Natural killer cell (primary cell): ENCODE data around the gene COL11A2. TPM values are rescaled to one million over a fixed set of nuclear protein-coding genes. Genes with fewer than 3 reads are reported as not detected.

Source experiments
- ATAC-seq, 3 donors: fragments of 150-1000 bp in 2 of 3; fragments of 200-7000 bp in 1 of 3; cut with Tn5 transposase; 1 replicate in 1 of 3; 2 replicates in 2 of 3; pipeline ENCODE4 v1.10.0; 2021; ENCODE audit warnings: mild to moderate bottlenecking in 2 of 3, moderate library complexity in 2 of 3
- DNase-seq, 2 donors: peaks; one replicate each; pipeline versions ENCODE4 v3.0.0 to v3.0.0-alpha.2; 2013 to 2021; ENCODE audit warnings: mixed read lengths in 1 of 2
- H3K27ac ChIP-seq: one replicate; pipeline ENCODE4 v1.5.1; 2013; ENCODE audit warnings: mild to moderate bottlenecking, low read length
- H3K27me3 ChIP-seq: one replicate; pipeline ENCODE4 v1.6.1; 2013; ENCODE audit warnings: low read length; ENCODE audit not compliant: control insufficient read depth, insufficient read depth
- H3K36me3 ChIP-seq: one replicate; pipeline ENCODE4 v1.6.1; 2013; ENCODE audit warnings: low read length; ENCODE audit not compliant: control insufficient read depth, insufficient read depth
- H3K4me1 ChIP-seq: one replicate; pipeline ENCODE4 v1.6.1; 2013; ENCODE audit warnings: low read length; ENCODE audit not compliant: control insufficient read depth, insufficient read depth
- H3K4me3 ChIP-seq: one replicate; pipeline ENCODE4 v1.5.1; 2013; ENCODE audit warnings: low read length
- H3K9me3 ChIP-seq: one replicate; pipeline ENCODE4 v1.6.1; 2013; ENCODE audit warnings: low read length; ENCODE audit not compliant: control insufficient read depth, insufficient read depth
- H3K27ac Mint-ChIP-seq, 2 donors: one replicate each; pipeline ENCODE4 v1.8.0; 2022; ENCODE audit warnings: mild to moderate bottlenecking in 2 of 2, mixed read lengths in 2 of 2, moderate library complexity in 1 of 2
- H3K27me3 Mint-ChIP-seq, 2 donors: one replicate each; pipeline ENCODE4 v1.8.0; 2022; ENCODE audit warnings: low read depth in 2 of 2, mixed read lengths in 2 of 2
- H3K36me3 Mint-ChIP-seq: one replicate; pipeline ENCODE4 v1.8.0; 2022; ENCODE audit warnings: mixed read lengths
- H3K4me1 Mint-ChIP-seq, 2 donors: one replicate each; pipeline ENCODE4 v1.8.0; 2022; ENCODE audit warnings: mixed read lengths in 2 of 2
- H3K4me3 Mint-ChIP-seq: one replicate; pipeline ENCODE4 v1.8.0; 2022; ENCODE audit warnings: mild to moderate bottlenecking, moderate library complexity, mixed read lengths
- H3K9me3 Mint-ChIP-seq, 2 donors: one replicate each; pipeline ENCODE4 v1.8.0; 2022; ENCODE audit warnings: mixed read lengths in 2 of 2
- CTCF ChIP-seq: fragments of 200-600 bp; IDR thresholded peaks from one replicate; pipeline ENCODE4 v1.8.0; 2022; ENCODE audit warnings: antibody characterized with exemption
- WGBS: methylation state at CpG from one replicate; pipeline ENCODE4 v1.1.7; 2013; ENCODE audit warnings: missing lambda C conversion rate; ENCODE audit not compliant: insufficient coverage; 5-methylcytosine and 5-hydroxymethylcytosine counted together
- intact Hi-C: fragments of 100-400 bp; cut with micrococcal nuclease; formaldehyde crosslinking; loops from one replicate; pipeline ENCODE4 v1.14.2; 2022
- total RNA-seq, 4 donors: library from RNA; stranded (reverse); fragments of 120-200 nt in 1 of 4; gene quantifications; one replicate each; pipeline versions ENCODE4 v1.2.3 to v1.2.4, GENCODE V29; 2013 to 2022

COL11A2 gene
- total RNA-seq, 3 donors from 2014 or later (not counting 1 experiment from before 2014, with no cell fraction given), result 0.93 to 2.0 (median 0.94) TPM

- Mint-ChIP-seq H3K27ac (no peak overlapping the region), H3K4me3 (no peak overlapping the region), H3K9me3 (peaks cover 7 to 9% of the 10 kb centered on the region in 2 donors), H3K27me3 (peaks cover 43 to 50% of the 10 kb centered on the region in 2 donors), H3K4me1 (peaks cover 18 to 32% of the 10 kb centered on the region in 2 donors), H3K36me3 (peaks cover 10% of the 10 kb centered on the region)
- H3K4me1 ChIP-seq, result peaks cover 27% of the 10 kb centered on the region
- no peaks in the 10 kb centered on the region for H3K36me3 ChIP-seq
- intact Hi-C loops, result no loop called here
- DNase-seq (no peak), ATAC-seq (no peak)
- peaks cover 2% of the 10 kb centered on the region for H3K9me3 ChIP-seq
- no peak overlapping the region for H3K27ac ChIP-seq
- no peak overlapping the region for H3K4me3 ChIP-seq
- 71% methylated on average over 1 of the region's 1 CpG for WGBS
- no peak for TF ChIP-seq CTCF
- H3K27me3 ChIP-seq, result peaks cover 25% of the 10 kb centered on the region
These were observed 4.5 kb downstream of the COL11A2 start for GRCh38 chr6:33187809-33188208.

GRCh38 chr6:33185654-33186187, 6.5 kb downstream of the COL11A2 start:
- H3K9me3 ChIP-seq, result peaks cover 3% of the 10 kb centered on the region
- no peak overlapping the region for H3K4me3 ChIP-seq
- H3K27ac ChIP-seq, result no peak overlapping the region
- DNase-seq (no peak), ATAC-seq (no peak)
- peaks cover 8 to 11% of the 10 kb centered on the region in 2 donors for H3K9me3 Mint-ChIP-seq
- H3K36me3 Mint-ChIP-seq, result peaks cover 13% of the 10 kb centered on the region
- no peak overlapping the region for H3K27ac Mint-ChIP-seq
- H3K4me3 Mint-ChIP-seq, result no peak overlapping the region
- peaks cover 15 to 24% of the 10 kb centered on the region in 2 donors for H3K4me1 Mint-ChIP-seq
- peaks cover 14% of the 10 kb centered on the region for H3K4me1 ChIP-seq
- no peaks in the 10 kb centered on the region for H3K36me3 ChIP-seq
- H3K27me3 Mint-ChIP-seq, result peaks cover 30 to 35% of the 10 kb centered on the region in 2 donors
- peaks cover 12% of the 10 kb centered on the region for H3K27me3 ChIP-seq
- no peak for TF ChIP-seq CTCF
- WGBS, result 94% methylated on average over 4 of the region's 4 CpGs
- intact Hi-C loops, result no loop called here

GRCh38 chr6:33185190-33185589, 7.1 kb downstream of the COL11A2 start:
- peaks cover 8% of the 10 kb centered on the region for H3K27me3 ChIP-seq
- peaks cover 14% of the 10 kb centered on the region for H3K4me1 ChIP-seq
- no peaks in the 10 kb centered on the region for H3K36me3 ChIP-seq
- Mint-ChIP-seq H3K27me3 (peaks cover 25 to 31% of the 10 kb centered on the region in 2 donors), H3K4me3 (no peak overlapping the region), H3K4me1 (peaks cover 15 to 24% of the 10 kb centered on the region in 2 donors), H3K36me3 (peaks cover 13% of the 10 kb centered on the region), H3K27ac (no peak overlapping the region), H3K9me3 (peaks cover 8 to 11% of the 10 kb centered on the region in 2 donors)
- peaks cover 3% of the 10 kb centered on the region for H3K9me3 ChIP-seq
- TF ChIP-seq CTCF, result no peak
- no peak overlapping the region for H3K4me3 ChIP-seq
- H3K27ac ChIP-seq, result no peak overlapping the region
- DNase-seq (no peak), ATAC-seq (no peak)
- intact Hi-C loops, result no loop called here
- 93% methylated on average over 8 of the region's 9 CpGs for WGBS
